HG03175 (cell line): ENCODE results near the gene ZNF600.
A peak's percentile ranks its signal among the peaks of the same experiment; 100 is the strongest.
"Not testable (repeated sequence)": the region's sequence is repeated elsewhere in the genome, so short reads cannot be mapped to it uniquely, and the experiment has no call there.

Experiments
- ATAC-seq: cut with Tn5 transposase; IDR thresholded peaks from one replicate; pipeline ENCODE4 v1.9.1; 2021; ENCODE audit warnings: mild to moderate bottlenecking, moderate library complexity; ENCODE audit not compliant: unreplicated experiment

ZNF600 gene

GRCh38 chr19:52786464-52787354 is at the start of gene ZNF600:
TSS of gene ZNF600 (minus strand) at chr19:52786791. CDS start at chr19:52778888, 7,903 bp downstream.
- ATAC-seq: peak; percentile 99

DNA sequence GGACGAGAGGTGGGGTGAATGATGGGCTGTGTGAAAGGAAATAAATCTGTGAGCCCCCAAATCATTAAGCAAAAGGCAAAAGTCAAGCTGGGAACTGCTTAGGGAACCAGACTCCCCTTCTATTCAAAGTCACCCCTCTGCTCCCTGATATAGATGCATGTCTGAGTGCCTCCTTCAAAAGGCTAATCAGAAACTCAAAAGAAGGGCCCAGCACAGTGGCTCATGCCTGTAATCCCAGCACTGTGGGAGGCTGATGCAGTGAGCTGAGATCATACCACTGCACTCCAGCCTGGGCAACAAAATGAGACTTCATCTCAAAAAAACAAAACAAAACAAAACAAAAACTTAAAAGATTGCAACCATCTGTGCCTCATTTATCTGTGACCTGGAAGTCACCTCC is 47.7 kb upstream of the ZNF600 start:
- not testable (repeated sequence) for ATAC-seq

DNA sequence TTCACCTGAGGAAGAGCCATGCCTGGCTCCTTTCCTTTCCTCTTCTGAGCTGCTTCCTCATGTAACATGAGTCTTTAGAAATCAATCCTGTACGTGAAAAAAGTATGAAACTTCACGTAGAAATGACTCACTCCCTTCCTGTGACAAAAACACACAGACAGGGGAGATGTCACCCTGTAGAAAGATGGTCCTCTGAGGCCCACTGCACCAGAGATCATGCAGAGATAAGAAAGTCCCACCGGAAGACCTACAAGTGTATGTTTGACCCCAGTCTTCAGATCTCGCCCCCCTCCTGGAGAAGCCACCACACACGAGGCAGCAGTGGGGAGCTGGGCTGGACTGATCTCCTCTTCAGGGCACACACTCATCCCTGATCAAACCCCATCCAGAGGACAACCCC is 47.0 kb upstream of the ZNF600 start:
- ATAC-seq: not testable (repeated sequence)

- not testable (repeated sequence) for ATAC-seq
Measured at GRCh38 chr19:52829866-52830265, 43.3 kb upstream of the ZNF600 start.

GRCh38 chr19:52825765-52826164 is 39.2 kb upstream of the ZNF600 start:
- no peak for ATAC-seq

DNA sequence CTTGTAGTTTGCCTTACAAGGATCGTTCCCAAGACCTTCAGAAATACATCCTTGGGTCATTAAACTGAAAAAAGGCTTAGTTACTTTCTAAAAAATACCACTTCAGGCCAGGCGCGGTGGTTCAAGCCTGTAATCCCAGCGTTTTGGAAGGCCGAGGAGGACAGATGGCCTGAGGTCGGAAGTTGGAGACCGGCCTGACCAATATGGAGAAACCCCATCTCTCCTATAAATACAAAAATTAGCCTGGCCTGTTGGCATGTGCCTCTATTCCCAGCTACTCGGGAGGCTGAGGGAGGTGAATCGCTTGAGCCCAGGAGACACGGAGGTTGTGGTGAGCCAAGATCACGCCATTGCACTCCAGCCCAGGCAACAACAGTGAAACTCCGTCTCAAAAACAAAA is 37.1 kb upstream of the ZNF600 start:
- no peak for ATAC-seq

- ATAC-seq: peak; percentile 94
Measured at GRCh38 chr19:52821204-52821960, 34.8 kb upstream of the ZNF600 start, which contains the start of gene ZNF28. TSS of gene ZNF28 (minus strand) at chr19:52821633. CDS start at chr19:52817958, 3,675 bp downstream.

- ATAC-seq: peak; percentile 41
Measured at GRCh38 chr19:52820472-52821203, 34.0 kb upstream of the ZNF600 start.

- no peak for ATAC-seq
Measured at GRCh38 chr19:52809801-52810200, 23.2 kb upstream of the ZNF600 start.

DNA sequence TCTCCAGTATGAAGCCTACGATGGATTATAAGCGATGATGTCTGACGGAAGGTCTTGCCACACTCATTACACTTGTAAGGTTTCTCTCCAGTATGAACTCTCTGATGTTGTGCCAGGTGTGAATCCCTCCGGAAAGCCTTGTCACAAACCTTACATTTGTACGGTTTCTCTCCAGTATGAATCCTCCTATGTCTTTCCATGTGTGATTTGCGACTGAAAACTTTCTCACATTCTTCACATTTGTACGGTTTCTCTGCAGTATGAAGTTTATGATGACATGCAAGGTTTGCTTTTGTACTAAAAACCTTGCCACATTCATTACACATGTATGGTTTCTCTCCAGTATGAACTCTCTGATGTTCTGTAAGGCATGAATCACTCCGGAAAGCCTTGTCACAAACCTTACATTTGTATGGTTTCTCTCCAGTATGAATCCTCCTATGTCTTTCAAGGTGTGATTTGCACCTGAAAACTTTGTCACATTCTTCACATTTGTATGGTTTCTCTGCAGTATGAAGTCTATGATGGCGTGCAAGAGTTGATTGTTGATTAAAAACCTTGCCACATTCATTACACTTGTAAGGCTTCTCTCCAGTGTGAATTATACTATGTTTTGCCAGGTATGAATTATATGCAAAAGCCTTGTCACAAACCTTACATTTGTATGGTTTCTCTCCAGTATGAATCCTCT is 13.5 kb upstream of the ZNF600 start:
- not testable (repeated sequence) for ATAC-seq

DNA sequence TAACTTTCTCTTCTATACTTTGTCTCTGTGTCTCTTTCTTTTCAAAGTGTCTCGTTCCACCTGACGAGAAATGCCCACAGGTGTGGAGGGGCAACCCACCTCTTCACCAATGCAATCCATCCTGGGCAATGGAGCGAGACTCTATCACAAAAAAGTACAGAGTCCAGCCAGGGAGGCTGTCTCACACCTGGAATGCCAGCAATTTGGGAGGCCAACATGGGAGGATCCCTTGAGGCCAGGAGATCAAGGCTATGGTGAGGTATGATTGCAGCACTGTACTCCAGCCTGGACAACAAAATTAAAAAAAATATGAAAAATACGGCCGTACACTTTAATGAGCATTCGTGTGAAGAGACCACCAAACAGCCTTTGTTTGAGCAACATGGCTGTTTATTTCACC is 2.8 kb upstream of the ZNF600 start:
- no peak for ATAC-seq

DNA sequence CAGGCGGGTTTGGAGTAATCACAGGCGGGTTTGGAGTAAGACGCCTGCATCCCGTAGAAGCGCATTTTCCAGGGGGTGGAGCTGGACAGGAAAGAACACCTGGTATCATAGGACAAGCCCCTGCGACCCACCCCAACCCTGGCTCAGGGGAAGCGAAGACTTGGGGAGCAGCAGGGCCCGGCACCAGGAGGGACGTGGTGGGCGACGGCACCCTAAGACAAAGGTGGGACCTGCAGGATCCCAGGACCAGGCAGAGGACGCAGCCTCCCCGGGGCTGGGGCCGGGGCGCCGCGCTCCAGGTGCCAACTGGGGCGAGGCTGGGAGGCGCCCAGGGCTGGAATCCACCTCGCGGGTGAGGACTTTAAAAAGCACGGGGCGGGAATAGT is 520 bp downstream of the ZNF600 start:
- peak; percentile 21 for ATAC-seq

- ATAC-seq: no peak
Measured at GRCh38 chr19:52785506-52785905, 1.1 kb downstream of the ZNF600 start.

GRCh38 chr19:52782864-52783263 is 3.7 kb downstream of the ZNF600 start:
- not testable (repeated sequence) for ATAC-seq

DNA sequence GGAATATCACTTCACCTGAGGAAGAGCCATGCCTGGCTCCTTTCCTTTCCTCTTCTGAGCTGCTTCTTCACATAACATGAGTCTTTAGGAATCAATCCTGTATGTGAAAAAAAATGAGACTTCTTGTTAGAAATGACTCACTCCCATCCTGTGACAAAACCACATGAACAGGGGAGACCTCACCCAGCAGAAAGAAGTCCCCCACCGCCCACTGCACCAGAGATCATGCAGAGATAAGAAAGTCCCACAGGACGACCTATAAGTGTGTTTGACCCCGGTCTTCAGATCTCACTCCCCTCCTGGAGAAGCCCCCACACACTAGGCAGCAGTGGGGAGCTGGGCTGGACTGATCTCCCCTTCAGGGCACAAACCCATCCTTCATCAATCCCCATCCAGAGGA is 7.8 kb downstream of the ZNF600 start:
- ATAC-seq: no peak

GRCh38 chr19:52756447-52756846 is 30.1 kb downstream of the ZNF600 start:
- ATAC-seq: not testable (repeated sequence)

- no peak for ATAC-seq
Measured at GRCh38 chr19:52749780-52750179, 36.8 kb downstream of the ZNF600 start.

DNA sequence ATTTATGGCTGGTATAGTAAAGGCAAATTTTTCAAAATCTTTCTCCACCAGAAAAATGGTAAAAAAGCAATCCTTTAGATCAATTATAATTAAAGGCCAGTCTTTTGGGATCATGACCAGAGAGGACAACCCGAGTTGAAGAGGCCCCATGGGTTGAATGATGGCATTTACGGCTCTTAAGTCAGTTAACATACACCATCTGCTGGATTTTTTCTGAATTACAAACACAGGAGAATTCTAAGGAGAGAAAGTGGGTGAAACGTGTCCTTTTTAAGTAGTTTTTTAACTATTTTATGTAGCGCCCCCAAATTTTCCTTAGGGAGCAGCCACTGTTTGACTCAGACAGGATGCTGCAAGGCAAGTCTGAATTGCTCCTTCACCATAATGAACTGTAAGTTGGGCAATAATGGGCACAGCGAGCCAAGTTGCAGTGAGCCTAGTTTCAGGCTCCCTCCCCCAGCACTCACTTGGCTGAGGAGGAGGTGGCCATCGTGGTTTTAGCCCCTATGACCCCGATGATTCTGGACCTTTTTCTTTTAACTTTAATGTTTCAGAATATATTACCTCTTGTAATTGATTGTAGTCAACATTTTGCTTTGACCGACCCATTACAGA is 38.1 kb downstream of the ZNF600 start:
- ATAC-seq: no peak

DNA sequence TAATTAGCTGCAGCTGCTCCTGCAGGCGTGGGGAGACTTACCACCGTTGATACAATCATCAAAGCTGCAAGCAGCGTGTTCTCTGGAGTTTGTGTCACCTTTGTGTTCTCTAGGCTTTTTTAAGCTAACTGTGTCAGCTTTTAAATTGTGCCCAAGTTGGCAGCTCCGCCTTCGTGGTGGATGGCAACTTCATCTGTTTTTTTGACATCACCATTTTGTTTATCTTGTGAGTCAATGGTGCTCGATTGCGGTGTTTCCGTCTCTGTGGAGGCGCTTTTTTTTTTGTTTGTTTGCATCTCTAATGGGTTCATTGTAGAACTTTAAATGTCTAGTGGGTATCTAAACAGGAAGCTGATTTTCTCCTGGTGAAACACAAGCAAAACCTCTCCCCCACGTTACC is 40.7 kb downstream of the ZNF600 start:
- not testable (repeated sequence) for ATAC-seq

DNA sequence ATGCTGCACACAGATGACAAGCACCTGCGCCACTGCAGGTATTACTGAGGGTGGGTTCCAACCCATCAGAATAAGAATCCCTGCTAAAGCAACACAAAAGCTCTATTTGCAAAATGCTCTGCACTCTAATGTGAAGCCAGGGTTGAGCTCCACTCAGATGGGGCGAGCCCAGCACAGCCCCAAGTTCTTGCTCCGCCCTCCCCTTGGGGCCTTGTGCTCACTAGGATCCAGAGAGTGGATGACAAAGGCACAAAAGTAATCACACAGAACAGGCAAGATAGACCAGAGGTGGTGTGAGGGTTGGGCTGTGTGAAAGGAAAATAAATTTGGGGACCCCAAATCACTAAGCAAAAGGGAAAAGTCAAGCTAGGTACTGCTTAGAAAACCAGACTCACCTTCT is 43.5 kb downstream of the ZNF600 start:
- ATAC-seq: no peak
